ENCODE measurements around the gene RPL10A. TPM values are rescaled to one million over a fixed set of nuclear protein-coding genes. Genes with fewer than 3 reads are reported as not detected.
"Not testable (repeated sequence)": the region's sequence is repeated elsewhere in the genome, so short reads cannot be mapped to it uniquely, and the experiment has no call there.

Gene RPL10A
- total and polyA plus RNA-seq, 3 experiments from 2014 or later = 970 to 1,739 (median 1,737) TPM

- no peak within 1 kb of the TSS for H3K4me3 Mint-ChIP-seq
- Histone ChIP-seq H3K27ac (ENCODE audit: low read depth, low read length) (no peak within 1 kb of the TSS), H3K4me1 (ENCODE audit: insufficient read depth, low read length) (no peaks in the 10 kb centered on the region), H3K27me3 (ENCODE audit: insufficient read depth, low read length, poor library complexity, severe bottlenecking) (peaks cover 13% of the 10 kb centered on the region), H3K36me3 (ENCODE audit: insufficient read depth, low read length) (no peaks in the 10 kb centered on the region), H3K4me3 (ENCODE audit: low read length) (no peak within 1 kb of the TSS), H3K9me3 (ENCODE audit: low read length) (no peaks in the 10 kb centered on the region)
- peaks cover 0 to 2% (median 2%) of the 10 kb centered on the region in 3 donors for H3K4me1 Mint-ChIP-seq
- H3K27ac Mint-ChIP-seq = no peak within 1 kb of the TSS
- DNase-seq = no peak
- peaks cover 0 to 3% (median 0%) of the 10 kb centered on the region in 3 donors for H3K36me3 Mint-ChIP-seq
- CTCF ChIA-PET = interaction anchor here (1.1 kb wide), 1 partner anchor 11 kb away, joined by 3 read pairs; no protein-coding TSS in a partner anchor
- POLR2A ChIA-PET = no interaction called here
- peaks cover 18 to 21% of the 10 kb centered on the region in 2 donors for H3K27me3 Mint-ChIP-seq
- no peaks in the 10 kb centered on the region for H3K9me3 Mint-ChIP-seq
Observed at GRCh38 chr6:35512740-35513139, 44.5 kb downstream of the RPL10A start, which contains the start of gene TULP1. Gene TULP1 (minus strand): TSS chr6:35512896. CDS start chr6:35512858, 38 bp downstream.

- CTCF ChIA-PET = no interaction called here
- peaks cover 0 to 2% (median 2%) of the 10 kb centered on the region in 3 donors for H3K4me1 Mint-ChIP-seq
Observed at GRCh38 chr6:35514587-35514986, 46.4 kb downstream of the RPL10A start.

GRCh38 chr6:35515939-35516338 is 47.7 kb downstream of the RPL10A start:
- H3K9me3 Mint-ChIP-seq = not testable (repeated sequence)

More at GRCh38 chr6:35514587-35514986, 46.4 kb downstream of the RPL10A start:
- H3K4me3 ChIP-seq (ENCODE audit: low read length) = no peak overlapping the region
- no peaks in the 10 kb centered on the region for H3K9me3 Mint-ChIP-seq
- H3K36me3 Mint-ChIP-seq = peaks cover 0 to 3% (median 0%) of the 10 kb centered on the region in 3 donors
- POLR2A ChIA-PET = no interaction called here
- H3K36me3 ChIP-seq (ENCODE audit: insufficient read depth, low read length) = no peaks in the 10 kb centered on the region
- DNase-seq = no peak
- H3K27me3 ChIP-seq (ENCODE audit: insufficient read depth, low read length, poor library complexity, severe bottlenecking) = peaks cover 13% of the 10 kb centered on the region
- no peak overlapping the region for H3K27ac ChIP-seq (ENCODE audit: low read depth, low read length)
- H3K27me3 Mint-ChIP-seq = peaks cover 17 to 21% of the 10 kb centered on the region in 2 donors
- H3K4me3 Mint-ChIP-seq = no peak overlapping the region
- no peaks in the 10 kb centered on the region for H3K4me1 ChIP-seq (ENCODE audit: insufficient read depth, low read length)
- peak overlapping the region in 2 of 8 donors; percentile 76 to 88 for H3K27ac Mint-ChIP-seq
- no peaks in the 10 kb centered on the region for H3K9me3 ChIP-seq (ENCODE audit: low read length)

GRCh38 chr6:35516712-35517111 is 48.5 kb downstream of the RPL10A start:
- H3K27me3 Mint-ChIP-seq = peaks cover 4 to 8% of the 10 kb centered on the region in 2 donors
- no peak overlapping the region for H3K27ac ChIP-seq (ENCODE audit: low read depth, low read length)
- no peaks in the 10 kb centered on the region for H3K36me3 ChIP-seq (ENCODE audit: insufficient read depth, low read length)
- H3K4me3 Mint-ChIP-seq = peak overlapping the region in 1 of 7 donors; percentile 6
- H3K27me3 ChIP-seq (ENCODE audit: insufficient read depth, low read length, poor library complexity, severe bottlenecking) = no peaks in the 10 kb centered on the region
- H3K27ac Mint-ChIP-seq = no peak overlapping the region
- DNase-seq = no peak
- H3K9me3 Mint-ChIP-seq = no peaks in the 10 kb centered on the region
- H3K36me3 Mint-ChIP-seq = peaks cover 0 to 3% (median 0%) of the 10 kb centered on the region in 3 donors
- no peaks in the 10 kb centered on the region for H3K9me3 ChIP-seq (ENCODE audit: low read length)
- ChIA-PET CTCF (interaction anchor here (2.0 to 2.1 kb wide), 2 partner anchors 36 to 68 kb away, joined by 4 to 7 read pairs; no protein-coding TSS in a partner anchor), POLR2A (no interaction called here)
- H3K4me3 ChIP-seq (ENCODE audit: low read length) = no peak overlapping the region
- peaks cover 0 to 7% (median 3%) of the 10 kb centered on the region in 3 donors for H3K4me1 Mint-ChIP-seq
- H3K4me1 ChIP-seq (ENCODE audit: insufficient read depth, low read length) = peaks cover 4% of the 10 kb centered on the region

More at GRCh38 chr6:35515939-35516338, 47.7 kb downstream of the RPL10A start:
- H3K27ac ChIP-seq (ENCODE audit: low read depth, low read length); H3K4me3 ChIP-seq (ENCODE audit: low read length); DNase-seq; H3K4me1 ChIP-seq (ENCODE audit: insufficient read depth, low read length); H3K36me3 Mint-ChIP-seq; H3K27me3 ChIP-seq (ENCODE audit: insufficient read depth, low read length, poor library complexity, severe bottlenecking); H3K9me3 ChIP-seq (ENCODE audit: low read length); H3K36me3 ChIP-seq (ENCODE audit: insufficient read depth, low read length); H3K4me1 Mint-ChIP-seq; H3K27ac Mint-ChIP-seq; H3K4me3 Mint-ChIP-seq; POLR2A ChIA-PET: not testable (repeated sequence)
- peaks cover 9 to 12% of the 10 kb centered on the region in 2 donors for H3K27me3 Mint-ChIP-seq
- CTCF ChIA-PET = interaction anchor here (2.0 to 2.1 kb wide), 2 partner anchors 37 to 68 kb away, joined by 4 to 7 read pairs; no protein-coding TSS in a partner anchor

GRCh38 chr6:35517978-35518377 is 49.8 kb downstream of the RPL10A start:
- H3K27ac Mint-ChIP-seq; H3K4me3 Mint-ChIP-seq; H3K4me3 ChIP-seq (ENCODE audit: low read length); H3K27ac ChIP-seq (ENCODE audit: low read depth, low read length); H3K36me3 ChIP-seq (ENCODE audit: insufficient read depth, low read length); H3K27me3 ChIP-seq (ENCODE audit: insufficient read depth, low read length, poor library complexity, severe bottlenecking); H3K36me3 Mint-ChIP-seq; DNase-seq; H3K9me3 ChIP-seq (ENCODE audit: low read length); H3K27me3 Mint-ChIP-seq; H3K9me3 Mint-ChIP-seq: not testable (repeated sequence)
- CTCF ChIA-PET = interaction anchor here (2.0 to 2.1 kb wide), 2 partner anchors 35 to 66 kb away, joined by 4 to 7 read pairs; no protein-coding TSS in a partner anchor
- peaks cover 7 to 20% (median 12%) of the 10 kb centered on the region in 3 donors for H3K4me1 Mint-ChIP-seq
- peaks cover 17% of the 10 kb centered on the region for H3K4me1 ChIP-seq (ENCODE audit: insufficient read depth, low read length)
- POLR2A ChIA-PET = interaction anchor here (0.7 kb wide), 1 partner anchor 154 kb away, joined by 4 read pairs; no protein-coding TSS in a partner anchor

- no peaks in the 10 kb centered on the region for H3K36me3 ChIP-seq (ENCODE audit: insufficient read depth, low read length)
- no peaks in the 10 kb centered on the region for H3K27me3 ChIP-seq (ENCODE audit: insufficient read depth, low read length, poor library complexity, severe bottlenecking)
- ChIA-PET POLR2A (no interaction called here), CTCF (no interaction called here)
- Mint-ChIP-seq H3K27me3 (peaks cover 2 to 3% of the 10 kb centered on the region in 2 donors), H3K27ac (peak overlapping the region in 2 of 8 donors; percentile 32 to 33), H3K36me3 (peaks cover 0 to 3% (median 0%) of the 10 kb centered on the region in 3 donors), H3K4me1 (peaks cover 12 to 25% (median 18%) of the 10 kb centered on the region in 3 donors), H3K4me3 (no peak overlapping the region), H3K9me3 (no peaks in the 10 kb centered on the region)
- no peak for DNase-seq
- H3K4me3 ChIP-seq (ENCODE audit: low read length) = no peak overlapping the region
- H3K9me3 ChIP-seq (ENCODE audit: low read length) = no peaks in the 10 kb centered on the region
- no peak overlapping the region for H3K27ac ChIP-seq (ENCODE audit: low read depth, low read length)
- peaks cover 24% of the 10 kb centered on the region for H3K4me1 ChIP-seq (ENCODE audit: insufficient read depth, low read length)
Observed at GRCh38 chr6:35518566-35519312, 50.5 kb downstream of the RPL10A start.

GRCh38 chr6:35519313-35520015 is 51.3 kb downstream of the RPL10A start:
- no peaks in the 10 kb centered on the region for H3K9me3 ChIP-seq (ENCODE audit: low read length)
- peaks cover 0 to 3% of the 10 kb centered on the region in 2 donors for H3K27me3 Mint-ChIP-seq
- DNase-seq = no peak
- H3K4me3 Mint-ChIP-seq = peak overlapping the region in 1 of 7 donors; percentile 59
- ChIA-PET CTCF (interaction anchor here (1.3 kb wide), 1 partner anchor 217 kb away, joined by 4 read pairs; the partner anchor contains the start of gene ARMC12), POLR2A (no interaction called here)
- no peak overlapping the region for H3K27ac Mint-ChIP-seq
- no peaks in the 10 kb centered on the region for H3K27me3 ChIP-seq (ENCODE audit: insufficient read depth, low read length, poor library complexity, severe bottlenecking)
- no peak overlapping the region for H3K4me3 ChIP-seq (ENCODE audit: low read length)
- H3K27ac ChIP-seq (ENCODE audit: low read depth, low read length) = no peak overlapping the region
- no peaks in the 10 kb centered on the region for H3K9me3 Mint-ChIP-seq
- peaks cover 27% of the 10 kb centered on the region for H3K4me1 ChIP-seq (ENCODE audit: insufficient read depth, low read length)
- no peaks in the 10 kb centered on the region for H3K36me3 ChIP-seq (ENCODE audit: insufficient read depth, low read length)
- H3K4me1 Mint-ChIP-seq = peaks cover 15 to 30% (median 22%) of the 10 kb centered on the region in 3 donors
- peaks cover 0 to 3% (median 0%) of the 10 kb centered on the region in 3 donors for H3K36me3 Mint-ChIP-seq
